ENCODE results near the gene PPM1G. TPM values are rescaled to one million over a fixed set of nuclear protein-coding genes. Genes with fewer than 3 reads are reported as not detected.
A peak's percentile ranks its signal among the peaks of the same experiment; 100 is the strongest.

PPM1G gene
- total RNA-seq, 2 experiments from 2014 or later = 127 to 132 TPM

DNA sequence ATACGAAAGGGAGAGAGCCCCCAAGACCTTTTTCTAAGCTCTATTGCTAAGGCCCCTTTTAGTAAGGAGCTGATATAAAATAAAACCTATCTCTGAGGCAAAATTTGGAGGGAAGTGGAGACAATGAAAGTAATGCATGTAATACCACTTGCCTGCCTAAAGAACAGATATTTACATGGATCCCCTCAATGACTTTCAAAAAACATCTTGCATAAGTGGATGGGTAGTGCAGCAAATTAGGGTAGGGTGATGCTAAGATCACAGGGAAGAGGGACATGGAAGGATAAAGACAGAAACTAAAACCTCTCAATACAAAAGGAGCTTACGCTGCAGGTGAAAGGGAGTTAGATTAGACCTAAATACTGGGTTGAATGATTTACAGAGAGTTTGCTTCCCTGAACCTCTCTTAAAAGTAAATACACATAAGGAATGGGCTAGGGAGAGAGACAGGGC, 30.0 kb downstream of the PPM1G start:
- CTCF ChIA-PET = interaction anchor here (0.8 to 2.5 kb wide), 5 partner anchors 8 to 303 kb away, joined by 4 to 15 read pairs (median 6); partner anchors contain the start of genes EIF2B4, PPM1G and SNX17
- H3K36me3 Mint-ChIP-seq = peaks cover 71% of the 10 kb centered on the region
- no peaks in the 10 kb centered on the region for H3K9me3 Mint-ChIP-seq
- POLR2A ChIA-PET = interaction anchor here (0.7 to 5.0 kb wide), 6 partner anchors 9 to 328 kb away, joined by 3 to 54 read pairs (median 3); partner anchors contain the start of genes EIF2B4, PPM1G and SNX17
- H3K27me3 Mint-ChIP-seq = no peaks in the 10 kb centered on the region
- intact Hi-C loops (cut with micrococcal nuclease) = no loop called here
- peak overlapping the region; percentile 80 for H3K27ac Mint-ChIP-seq
- peaks cover 22% of the 10 kb centered on the region for H3K4me1 Mint-ChIP-seq (ENCODE audit: low read depth)
- DNase-seq = no peak
- peak overlapping the region; percentile 90 for H3K4me3 Mint-ChIP-seq

DNA sequence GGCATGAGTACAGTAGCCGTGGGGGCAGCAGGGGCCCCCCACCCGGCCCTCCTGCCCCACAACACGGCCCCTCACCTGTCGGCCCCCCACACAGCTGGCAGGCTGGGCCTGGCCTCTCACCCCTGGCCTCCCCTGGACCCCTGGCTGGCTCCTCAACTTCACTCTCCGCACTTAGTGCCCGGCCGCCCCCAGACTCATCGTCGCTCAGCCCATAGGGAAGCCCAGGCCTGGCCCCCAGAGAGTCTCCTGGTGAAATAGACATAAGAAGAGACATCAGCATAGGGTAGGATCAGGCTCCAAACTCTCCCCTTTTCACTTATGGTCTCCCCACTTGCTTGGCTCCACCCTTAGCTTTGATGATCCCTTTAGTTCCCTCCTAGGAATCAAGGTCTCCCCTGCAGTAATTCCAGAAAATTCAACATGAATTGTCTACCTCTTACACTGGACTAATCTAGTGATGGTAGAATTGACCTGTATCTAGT, 30.5 kb downstream of the PPM1G start:
- Mint-ChIP-seq H3K4me3 (peak overlapping the region; percentile 90), H3K36me3 (peaks cover 69% of the 10 kb centered on the region), H3K9me3 (no peaks in the 10 kb centered on the region), H3K4me1 (ENCODE audit: low read depth) (peaks cover 22% of the 10 kb centered on the region), H3K27ac (peak overlapping the region; percentile 80), H3K27me3 (no peaks in the 10 kb centered on the region)
- intact Hi-C loops (cut with micrococcal nuclease) = no loop called here
- CTCF ChIA-PET = interaction anchor here (0.8 to 2.5 kb wide), 4 partner anchors 8 to 304 kb away, joined by 5 to 15 read pairs (median 10); partner anchors contain the start of genes EIF2B4 and SNX17
- POLR2A ChIA-PET = interaction anchor here (1.3 to 5.0 kb wide), 3 partner anchors 8 to 52 kb away, joined by 3 to 54 read pairs (median 18); partner anchors contain the start of genes EIF2B4, PPM1G and SNX17
- DNase-seq = no peak

DNA sequence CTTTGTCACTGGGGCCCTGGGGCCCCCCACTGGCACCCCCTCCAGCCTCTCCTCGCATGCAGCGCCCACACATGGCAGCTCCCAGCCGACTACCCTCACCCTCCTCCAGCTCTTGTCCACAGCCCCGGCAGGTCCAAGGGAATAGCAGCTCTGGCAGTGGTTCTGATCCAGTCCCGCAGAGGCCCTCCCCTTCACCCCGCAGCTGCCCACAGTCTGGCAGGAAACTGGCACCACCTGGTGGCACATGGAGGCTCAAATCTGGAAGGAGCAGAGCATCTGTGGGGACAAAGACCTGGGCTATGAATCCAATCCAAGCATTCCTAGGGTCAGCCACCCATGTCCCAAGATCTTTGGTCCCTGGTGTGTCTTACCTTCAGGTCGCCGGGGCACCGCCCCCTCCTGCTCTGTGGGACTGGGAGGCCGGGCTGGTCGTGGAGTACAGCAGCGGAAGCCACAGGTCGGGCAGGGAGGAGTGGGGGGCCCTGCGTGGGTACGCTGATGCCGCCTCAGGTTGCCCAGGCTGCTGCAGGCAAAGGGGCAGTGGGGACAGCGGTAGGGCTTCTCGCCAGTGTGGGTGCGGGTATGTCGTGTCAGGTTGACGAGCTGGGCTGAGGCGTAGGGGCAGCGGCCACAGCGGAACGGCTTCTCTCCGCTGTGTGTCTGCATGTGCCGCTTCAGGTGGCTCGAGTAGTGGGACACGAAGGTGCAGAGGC, 31.1 kb downstream of the PPM1G start:
- Mint-ChIP-seq H3K36me3 (peaks cover 67% of the 10 kb centered on the region), H3K27me3 (no peaks in the 10 kb centered on the region), H3K4me1 (ENCODE audit: low read depth) (peaks cover 22% of the 10 kb centered on the region), H3K4me3 (no peak overlapping the region), H3K27ac (no peak overlapping the region), H3K9me3 (no peaks in the 10 kb centered on the region)
- intact Hi-C loops (cut with micrococcal nuclease) = no loop called here
- DNase-seq = no peak
- CTCF ChIA-PET = interaction anchor here (2.5 kb wide), 1 partner anchor 305 kb away, joined by 15 read pairs; no protein-coding TSS in a partner anchor
- POLR2A ChIA-PET = interaction anchor here (0.8 to 5.0 kb wide), 2 partner anchors 7 to 168 kb away, joined by 4 to 54 read pairs; partner anchors contain the start of genes EIF2B4 and SNX17

DNA sequence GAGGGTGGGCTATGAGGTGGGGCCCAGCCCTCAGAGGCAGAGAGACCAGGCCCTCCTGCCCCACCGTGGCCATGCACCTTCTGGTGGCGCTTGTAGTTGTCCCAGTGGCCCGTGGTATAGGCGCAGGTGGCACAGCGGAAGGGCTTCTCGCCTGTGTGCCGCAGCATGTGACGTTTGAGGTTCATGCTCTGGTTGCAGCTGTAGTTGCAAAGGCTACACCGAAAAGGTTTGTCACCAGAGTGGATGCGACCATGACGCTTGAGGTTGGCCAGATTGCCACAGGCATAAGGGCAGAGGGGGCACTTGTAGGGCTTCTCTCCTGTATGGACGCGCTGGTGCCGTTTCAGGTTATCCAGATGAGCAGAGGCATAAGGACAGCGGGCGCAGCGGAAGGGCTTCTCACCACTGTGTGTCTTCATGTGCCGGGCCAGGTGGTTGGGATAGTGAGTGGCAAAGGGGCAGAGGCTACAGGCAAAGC, 31.7 kb downstream of the PPM1G start:
- H3K9me3 Mint-ChIP-seq = no peaks in the 10 kb centered on the region
- H3K27ac Mint-ChIP-seq = no peak overlapping the region
- H3K4me3 Mint-ChIP-seq = no peak overlapping the region
- H3K36me3 Mint-ChIP-seq = peaks cover 71% of the 10 kb centered on the region
- H3K4me1 Mint-ChIP-seq (ENCODE audit: low read depth) = peaks cover 27% of the 10 kb centered on the region
- intact Hi-C loops (cut with micrococcal nuclease) = no loop called here
- DNase-seq = no peak
- ChIA-PET POLR2A (interaction anchor here (0.8 kb wide), 1 partner anchor 168 kb away, joined by 4 read pairs; no protein-coding TSS in a partner anchor), CTCF (no interaction called here)
- H3K27me3 Mint-ChIP-seq = no peaks in the 10 kb centered on the region

DNA sequence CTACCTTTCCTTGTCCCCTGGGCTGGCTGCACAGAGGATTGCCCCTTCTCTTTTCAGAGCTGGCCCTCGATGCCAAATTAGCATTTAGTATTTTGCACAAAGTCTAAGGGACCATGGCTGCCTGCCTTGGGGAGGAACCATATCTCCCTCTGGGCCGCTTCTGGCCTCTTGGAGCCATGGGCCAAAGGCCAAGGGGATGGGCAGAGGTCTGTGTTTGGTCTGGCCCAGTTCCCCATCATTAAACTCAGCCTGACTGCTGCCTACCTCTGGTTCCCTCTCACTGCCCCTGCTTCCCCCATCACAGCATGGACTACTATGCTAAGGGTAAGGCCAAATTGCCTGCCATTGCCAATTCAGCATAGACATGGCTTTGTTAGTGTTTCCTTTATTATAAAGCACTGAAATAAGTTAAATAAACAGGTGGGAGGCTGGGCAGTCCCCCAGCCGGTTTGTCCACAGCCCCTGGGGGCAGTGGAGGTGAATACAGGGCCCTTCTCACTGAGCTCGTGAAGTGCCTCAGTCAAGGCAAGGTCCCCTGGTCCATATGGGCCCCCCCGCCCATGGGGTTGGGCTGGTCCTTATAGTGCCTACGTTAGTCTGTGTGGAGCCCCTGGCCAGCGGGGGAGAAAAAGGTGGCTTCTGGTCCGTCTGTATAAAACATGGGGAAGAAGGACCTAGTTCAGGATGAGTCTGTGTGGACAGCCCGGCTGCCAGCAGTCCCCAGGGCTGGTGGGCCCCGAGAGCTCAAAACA, 32.3 kb downstream of the PPM1G start:
- intact Hi-C loops (cut with micrococcal nuclease) = no loop called here
- H3K36me3 Mint-ChIP-seq = peaks cover 72% of the 10 kb centered on the region
- no peaks in the 10 kb centered on the region for H3K9me3 Mint-ChIP-seq
- no peak overlapping the region for H3K27ac Mint-ChIP-seq
- no peak for DNase-seq
- ChIA-PET CTCF (no interaction called here), POLR2A (interaction anchor here (0.8 kb wide), 1 partner anchor 167 kb away, joined by 4 read pairs; no protein-coding TSS in a partner anchor)
- peaks cover 32% of the 10 kb centered on the region for H3K4me1 Mint-ChIP-seq (ENCODE audit: low read depth)
- H3K27me3 Mint-ChIP-seq = no peaks in the 10 kb centered on the region
- H3K4me3 Mint-ChIP-seq = no peak overlapping the region

DNA sequence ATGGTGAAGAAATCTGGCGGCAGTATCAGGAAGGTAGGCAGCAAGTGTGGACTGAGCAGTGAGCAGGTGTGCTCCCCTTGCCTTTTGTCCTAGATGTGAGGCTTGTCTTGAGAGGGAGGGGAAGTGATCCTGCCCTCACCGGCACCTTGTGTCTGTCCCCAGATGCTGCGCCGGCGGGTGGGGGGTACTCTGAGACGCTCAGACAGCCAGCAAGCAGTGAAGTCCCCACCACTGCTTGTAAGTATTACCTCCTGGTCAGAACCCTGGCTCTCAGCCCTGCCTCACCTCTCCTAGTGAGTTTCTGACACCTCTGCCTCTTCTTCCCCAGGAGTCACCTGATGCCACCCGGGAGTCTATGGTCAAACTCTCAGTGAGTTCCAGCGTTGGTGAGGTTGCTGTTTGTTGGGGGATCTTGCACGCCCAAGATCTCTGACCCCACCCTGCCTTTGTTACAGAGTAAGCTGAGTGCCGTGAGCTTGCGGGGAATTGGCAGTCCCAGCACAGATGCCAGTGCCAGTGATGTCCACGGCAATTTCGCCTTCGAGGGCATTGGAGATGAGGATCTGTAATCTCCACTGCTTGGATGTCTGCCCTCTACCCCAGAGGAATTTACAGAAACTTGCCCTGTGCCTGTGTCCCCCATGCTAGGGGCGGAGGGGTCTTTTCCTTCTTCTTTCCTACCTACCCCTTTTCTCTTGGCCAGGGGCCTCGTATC, 33.1 kb downstream of the PPM1G start:
- H3K4me3 Mint-ChIP-seq = no peak overlapping the region
- CTCF ChIA-PET = no interaction called here
- no peak for DNase-seq
- H3K27me3 Mint-ChIP-seq = no peaks in the 10 kb centered on the region
- peaks cover 36% of the 10 kb centered on the region for H3K4me1 Mint-ChIP-seq (ENCODE audit: low read depth)
- intact Hi-C loops (cut with micrococcal nuclease) = no loop called here
- H3K36me3 Mint-ChIP-seq = peaks cover 71% of the 10 kb centered on the region
- POLR2A ChIA-PET = interaction anchor here (1.3 kb wide), 1 partner anchor 33 kb away, joined by 3 read pairs; the partner anchor contains the start of gene PPM1G
- no peaks in the 10 kb centered on the region for H3K9me3 Mint-ChIP-seq
- no peak overlapping the region for H3K27ac Mint-ChIP-seq

DNA sequence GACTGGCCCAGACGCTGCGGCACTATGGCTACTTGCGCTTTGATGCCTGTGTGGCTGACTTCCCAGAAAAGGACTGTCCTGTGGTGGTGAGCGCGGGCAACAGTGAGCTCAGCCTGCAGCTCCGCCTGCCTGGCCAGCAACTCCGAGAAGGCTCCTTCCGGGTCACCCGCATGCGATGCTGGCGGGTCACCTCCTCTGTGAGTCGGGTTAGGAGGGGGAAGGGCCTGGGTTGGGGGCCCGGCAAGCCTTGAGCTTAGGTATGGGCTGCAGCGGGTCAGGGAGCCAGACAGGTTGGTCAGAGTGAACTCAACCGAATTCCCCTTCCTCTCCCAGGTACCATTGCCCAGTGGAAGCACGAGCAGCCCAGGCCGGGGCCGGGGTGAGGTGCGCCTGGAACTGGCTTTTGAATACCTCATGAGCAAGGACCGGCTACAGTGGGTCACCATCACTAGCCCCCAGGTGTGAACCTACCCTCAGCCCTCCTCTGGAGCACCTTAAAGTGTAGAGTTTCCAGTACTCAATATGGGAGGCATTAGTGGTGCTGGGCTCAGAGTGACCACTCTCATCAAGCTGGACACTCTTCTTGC, 33.8 kb downstream of the PPM1G start:
- ChIA-PET CTCF (no interaction called here), POLR2A (interaction anchor here (1.3 kb wide), 1 partner anchor 34 kb away, joined by 3 read pairs; the partner anchor contains the start of gene PPM1G)
- peaks cover 30% of the 10 kb centered on the region for H3K4me1 Mint-ChIP-seq (ENCODE audit: low read depth)
- no peak for DNase-seq
- H3K27ac Mint-ChIP-seq = no peak overlapping the region
- intact Hi-C loops (cut with micrococcal nuclease) = no loop called here
- no peak overlapping the region for H3K4me3 Mint-ChIP-seq
- H3K36me3 Mint-ChIP-seq = peaks cover 68% of the 10 kb centered on the region
- H3K27me3 Mint-ChIP-seq = no peaks in the 10 kb centered on the region
- no peaks in the 10 kb centered on the region for H3K9me3 Mint-ChIP-seq

DNA sequence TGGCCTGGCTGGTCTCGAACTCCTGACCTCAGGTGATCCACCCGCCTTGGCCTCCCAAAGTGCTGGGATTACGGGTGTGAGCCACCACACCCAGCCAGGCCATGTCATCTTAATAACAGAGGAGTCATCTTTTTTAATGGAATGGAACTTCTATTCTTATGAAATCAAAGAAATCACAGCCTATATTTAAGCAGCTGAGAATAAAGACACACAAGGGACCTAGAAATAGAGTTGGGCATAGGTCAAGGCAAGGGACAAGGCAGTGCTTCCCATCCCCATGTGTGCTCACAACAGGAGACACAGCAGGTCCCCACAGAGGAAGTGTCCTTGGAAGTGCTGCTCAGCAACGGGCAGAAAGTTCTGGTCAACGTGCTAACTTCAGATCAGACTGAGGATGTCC, 35.8 kb downstream of the PPM1G start:
- Mint-ChIP-seq H3K4me3 (no peak overlapping the region), H3K36me3 (peaks cover 60% of the 10 kb centered on the region), H3K27me3 (no peaks in the 10 kb centered on the region), H3K4me1 (ENCODE audit: low read depth) (peaks cover 26% of the 10 kb centered on the region), H3K27ac (no peak overlapping the region), H3K9me3 (no peaks in the 10 kb centered on the region)
- DNase-seq = no peak
- ChIA-PET POLR2A (no interaction called here), CTCF (no interaction called here)
- intact Hi-C loops (cut with micrococcal nuclease) = no loop called here

DNA sequence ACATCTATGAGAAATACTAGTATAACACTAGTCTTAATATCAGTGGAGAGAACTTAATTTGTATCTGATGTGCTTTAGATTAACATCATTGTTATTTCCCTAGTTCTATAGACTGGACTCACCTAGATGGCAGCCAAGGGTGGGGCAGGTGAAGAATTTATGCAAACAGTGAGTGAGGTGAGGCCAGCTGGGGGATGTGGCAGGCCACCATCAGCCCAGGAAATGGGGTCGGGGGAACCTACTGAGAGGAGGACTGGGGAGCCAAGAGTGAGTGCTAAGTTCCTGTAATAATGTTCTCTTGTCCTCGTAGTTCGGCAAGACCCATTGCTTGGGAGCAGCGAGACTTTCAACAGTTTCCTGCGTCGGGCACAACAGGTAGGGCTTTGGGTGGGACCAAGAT, 36.5 kb downstream of the PPM1G start:
- ChIA-PET POLR2A (interaction anchor here (4.3 kb wide), 1 partner anchor 8 kb away, joined by 54 read pairs; the partner anchor contains the start of gene ZNF513), CTCF (interaction anchor here (1.5 to 3.8 kb wide), 2 partner anchors 55 to 58 kb away, joined by 3 to 17 read pairs; partner anchors contain the start of gene NRBP1)
- no peaks in the 10 kb centered on the region for H3K27me3 Mint-ChIP-seq
- DNase-seq = no peak
- peaks cover 54% of the 10 kb centered on the region for H3K36me3 Mint-ChIP-seq
- H3K4me1 Mint-ChIP-seq (ENCODE audit: low read depth) = peaks cover 31% of the 10 kb centered on the region
- H3K27ac Mint-ChIP-seq = peak overlapping the region; percentile 70
- intact Hi-C loops (cut with micrococcal nuclease) = no loop called here
- H3K9me3 Mint-ChIP-seq = no peaks in the 10 kb centered on the region
- no peak overlapping the region for H3K4me3 Mint-ChIP-seq

DNA sequence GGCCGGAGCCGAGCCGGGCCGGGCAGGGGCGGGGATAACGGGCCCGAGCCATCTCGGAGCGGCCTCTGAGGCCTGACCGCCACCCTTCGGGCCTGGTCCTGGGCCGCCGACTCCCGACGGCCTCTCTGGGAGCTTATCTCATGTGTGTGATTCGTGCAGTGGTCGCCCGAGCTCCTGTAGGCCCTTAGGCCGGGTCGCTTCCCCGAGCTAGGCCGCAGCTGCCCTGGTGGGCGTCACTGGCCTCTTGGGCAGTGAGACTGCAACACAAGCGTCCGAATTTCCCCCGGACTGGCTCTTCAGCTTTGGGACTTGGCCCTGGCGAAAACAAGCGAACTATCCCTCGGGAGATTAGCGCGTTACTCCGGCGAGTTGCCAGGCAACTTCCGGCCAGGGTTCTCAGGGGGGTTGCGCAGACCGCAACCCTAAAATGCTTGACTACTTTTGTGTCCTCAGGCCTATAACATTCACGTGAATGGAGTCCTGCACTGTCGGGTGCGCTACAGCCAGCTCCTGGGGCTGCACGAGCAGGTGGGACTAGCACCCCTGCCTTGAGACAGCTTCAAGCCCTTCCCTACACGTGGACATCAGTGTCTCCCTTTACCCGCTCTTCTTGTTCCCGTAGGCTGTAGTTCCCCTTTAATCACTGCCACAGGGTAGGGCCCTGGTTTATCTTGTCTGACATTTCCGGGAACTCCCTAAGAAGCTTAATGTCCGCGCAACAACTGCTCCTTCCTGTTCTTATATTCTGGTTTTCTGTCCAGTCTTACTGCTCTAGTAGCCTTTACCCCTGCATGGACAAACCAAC, 38.4 kb downstream of the PPM1G start:
- peak overlapping the region; percentile 96 for H3K27ac Mint-ChIP-seq
- peaks cover 50% of the 10 kb centered on the region for H3K36me3 Mint-ChIP-seq
- ChIA-PET CTCF (interaction anchor here (0.7 to 5.8 kb wide), 8 partner anchors 9 to 312 kb away, joined by 3 to 38 read pairs (median 6); partner anchors contain the start of genes GTF3C2, NRBP1 and ZNF513), POLR2A (interaction anchor here (0.6 to 4.3 kb wide), 9 partner anchors 9 to 318 kb away, joined by 3 to 54 read pairs (median 4); partner anchors contain the start of genes GTF3C2, NRBP1, PPM1G and ZNF513)
- H3K27me3 Mint-ChIP-seq = no peaks in the 10 kb centered on the region
- intact Hi-C loops (cut with micrococcal nuclease) = loop anchor here (1.0 to 2.0 kb wide), 7 partner anchors 9 to 312 kb away; partner anchors contain the start of genes CCDC121, GPN1, GTF3C2 and MPV17
- no peaks in the 10 kb centered on the region for H3K9me3 Mint-ChIP-seq
- DNase-seq = peak; percentile 41
- H3K4me1 Mint-ChIP-seq (ENCODE audit: low read depth) = peaks cover 29% of the 10 kb centered on the region
- peak overlapping the region; percentile 87 for H3K4me3 Mint-ChIP-seq
